SU-DHL-6 (cell line): ENCODE results near the gene IFNW1.

ENCODE experiments used
- H2AFZ ChIP-seq: fragments of 200-600 bp; sonication (generic); 2 replicates; pipeline ENCODE4 v1.6.1; 2014; ENCODE audit warnings: low read depth, mild to moderate bottlenecking, moderate library complexity, mixed read lengths, antibody characterized with exemption, low read length; ENCODE audit not compliant: severe bottlenecking
- H3F3A ChIP-seq: fragments of 200-600 bp; shearing (Covaris generic); 2 replicates; pipeline ENCODE4 v1.6.0; 2016; ENCODE audit warnings: antibody characterized with exemption, mild to moderate bottlenecking; ENCODE audit not compliant: insufficient read depth
- H3K27ac ChIP-seq: fragments of 200-600 bp; sonication (generic); 2 replicates; pipeline ENCODE4 v1.5.1; 2016; ENCODE audit warnings: low read depth, mild to moderate bottlenecking, low read length, moderate library complexity, mixed read lengths
- H3K27me3 ChIP-seq: fragments of 200-600 bp; sonication (generic), shearing (Covaris generic); 2 replicates; pipeline ENCODE4 v1.6.0; 2014; ENCODE audit warnings: mild to moderate bottlenecking, low read length
- H3K36me3 ChIP-seq: fragments of 200-600 bp; sonication (generic); 2 replicates; pipeline ENCODE4 v1.6.1; 2014; ENCODE audit warnings: mild to moderate bottlenecking, low read length, mixed read lengths
- H3K4me2 ChIP-seq: fragments of 300-600, 200-600 bp; shearing (Covaris generic), sonication (generic); 2 replicates; pipeline ENCODE4 v1.6.0; 2014; ENCODE audit warnings: low read length, low read depth, mild to moderate bottlenecking; ENCODE audit not compliant: poor library complexity, severe bottlenecking
- H3K4me3 ChIP-seq: fragments of 200-600 bp; sonication (generic); 2 replicates; pipeline ENCODE4 v1.5.1; 2014; ENCODE audit warnings: antibody characterized with exemption, low read length, mild to moderate bottlenecking, mixed read lengths; ENCODE audit not compliant: insufficient read depth, poor library complexity, severe bottlenecking
- H3K79me2 ChIP-seq: fragments of 200-600 bp; sonication (generic); 2 replicates; pipeline ENCODE4 v1.6.1; 2014; ENCODE audit warnings: mild to moderate bottlenecking, low read length, moderate library complexity; ENCODE audit not compliant: insufficient read depth
- H3K9ac ChIP-seq: fragments of 200-600 bp; sonication (generic); 2 replicates; pipeline ENCODE4 v1.7.0; 2014; ENCODE audit warnings: mild to moderate bottlenecking, low read length
- H3K9me2 ChIP-seq: fragments of 200-600 bp; sonication (generic); replicated peaks from 2 replicates; pipeline ENCODE4 v1.6.1; 2014; ENCODE audit warnings: low read length; ENCODE audit not compliant: insufficient read depth
- H3K9me3 ChIP-seq: fragments of 200-600 bp; sonication (generic); 2 replicates; pipeline ENCODE4 v1.6.1; 2014; ENCODE audit warnings: low read length, mixed read lengths; ENCODE audit not compliant: insufficient read depth
- H4K20me1 ChIP-seq: fragments of 200-600 bp; sonication (generic); 2 replicates; pipeline ENCODE4 v1.6.1; 2014; ENCODE audit warnings: low read depth, mild to moderate bottlenecking, antibody characterized with exemption, low read length, moderate library complexity, mixed read lengths
- CTCF ChIP-seq: fragments of 200-600 bp; sonication (generic); IDR thresholded peaks from one replicate; pipeline ENCODE4 v1.5.1; 2017; ENCODE audit warnings: antibody characterized with exemption, mild to moderate bottlenecking, low read length, moderate library complexity; ENCODE audit not compliant: insufficient read depth, poor library complexity, severe bottlenecking
- EZH2phosphoT487 ChIP-seq: fragments of 200-600 bp; sonication (generic), shearing (Covaris generic); conservative IDR thresholded peaks from 2 replicates; pipeline ENCODE4 v1.6.1; 2018; ENCODE audit warnings: mild to moderate bottlenecking, antibody characterized with exemption, low read length, moderate library complexity, mixed read lengths

The IFNW1 gene

GRCh38 chr9:21096172-21096900 lies 45.3 kb downstream of the IFNW1 start:
- H3K27ac ChIP-seq, result no peak overlapping the region

DNA sequence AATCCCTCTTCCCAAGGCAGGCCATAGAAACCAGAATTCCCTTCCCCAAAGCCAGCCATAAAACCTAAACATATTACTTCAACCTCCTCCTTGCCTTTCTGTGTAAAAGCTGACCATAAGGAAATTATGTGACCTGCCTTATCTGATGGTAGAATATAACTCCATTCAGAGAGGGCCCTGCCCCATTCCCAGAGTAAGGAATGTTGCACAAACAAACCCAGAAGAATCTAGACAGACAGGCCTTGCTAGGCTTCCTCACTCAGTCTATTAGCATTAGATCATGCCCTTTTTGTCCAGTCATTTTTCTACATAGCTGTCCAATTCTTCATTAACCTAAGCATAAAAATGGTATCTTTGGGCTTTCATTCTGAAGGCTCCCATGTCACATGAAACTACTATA lies 46.1 kb downstream of the IFNW1 start:
- Histone ChIP-seq H3K79me2 (no peaks in the 10 kb centered on the region), H3K4me3 (no peak overlapping the region), H2AFZ (no peak overlapping the region), H3F3A (no peaks in the 10 kb centered on the region), H3K4me2 (no peak overlapping the region), H3K9me2 (no peaks in the 10 kb centered on the region), H3K27me3 (no peaks in the 10 kb centered on the region), H3K9ac (no peak overlapping the region), H3K36me3 (no peaks in the 10 kb centered on the region), H4K20me1 (no peaks in the 10 kb centered on the region), H3K9me3 (no peaks in the 10 kb centered on the region), H3K27ac (no peak overlapping the region)
- TF ChIP-seq CTCF (no peak), EZH2phosphoT487 (no peak)

More at GRCh38 chr9:21096172-21096900, 45.3 kb downstream of the IFNW1 start:
- Histone ChIP-seq H3K4me3 (no peak overlapping the region), H3K9me2 (no peaks in the 10 kb centered on the region), H3K27me3 (no peaks in the 10 kb centered on the region), H3K4me2 (no peak overlapping the region), H4K20me1 (no peaks in the 10 kb centered on the region), H3K79me2 (no peaks in the 10 kb centered on the region), H3K36me3 (no peaks in the 10 kb centered on the region), H3K9ac (no peak overlapping the region), H2AFZ (no peak overlapping the region), H3F3A (no peaks in the 10 kb centered on the region), H3K9me3 (no peaks in the 10 kb centered on the region)
- TF ChIP-seq CTCF, result no peak
- no peak for TF ChIP-seq EZH2phosphoT487
